Measurements from ENCODE around the gene SLC1A7.

The SLC1A7 gene

GRCh38 chr1:53092659-53093450 is 49.6 kb downstream of the SLC1A7 start:
- peaks cover 7% of the 10 kb centered on the region for H3K9me3 ChIP-seq (replicated peaks; ENCODE audit: low read length)
- peaks cover 4% of the 10 kb centered on the region for H3K27me3 ChIP-seq (ENCODE audit: control insufficient read depth, insufficient read depth, low read length)
- H3K4me1 ChIP-seq (ENCODE audit: control insufficient read depth, insufficient read depth, low read length), result no peaks in the 10 kb centered on the region
- no peaks in the 10 kb centered on the region for H3K36me3 ChIP-seq (ENCODE audit: insufficient read depth, low read length)
- H3K4me3 ChIP-seq (ENCODE audit: low read length), result no peak overlapping the region
- H3K9ac ChIP-seq (ENCODE audit: low read depth, low read length), result no peak overlapping the region
- H3K4me2 ChIP-seq (ENCODE audit: low read length), result no peak overlapping the region

DNA sequence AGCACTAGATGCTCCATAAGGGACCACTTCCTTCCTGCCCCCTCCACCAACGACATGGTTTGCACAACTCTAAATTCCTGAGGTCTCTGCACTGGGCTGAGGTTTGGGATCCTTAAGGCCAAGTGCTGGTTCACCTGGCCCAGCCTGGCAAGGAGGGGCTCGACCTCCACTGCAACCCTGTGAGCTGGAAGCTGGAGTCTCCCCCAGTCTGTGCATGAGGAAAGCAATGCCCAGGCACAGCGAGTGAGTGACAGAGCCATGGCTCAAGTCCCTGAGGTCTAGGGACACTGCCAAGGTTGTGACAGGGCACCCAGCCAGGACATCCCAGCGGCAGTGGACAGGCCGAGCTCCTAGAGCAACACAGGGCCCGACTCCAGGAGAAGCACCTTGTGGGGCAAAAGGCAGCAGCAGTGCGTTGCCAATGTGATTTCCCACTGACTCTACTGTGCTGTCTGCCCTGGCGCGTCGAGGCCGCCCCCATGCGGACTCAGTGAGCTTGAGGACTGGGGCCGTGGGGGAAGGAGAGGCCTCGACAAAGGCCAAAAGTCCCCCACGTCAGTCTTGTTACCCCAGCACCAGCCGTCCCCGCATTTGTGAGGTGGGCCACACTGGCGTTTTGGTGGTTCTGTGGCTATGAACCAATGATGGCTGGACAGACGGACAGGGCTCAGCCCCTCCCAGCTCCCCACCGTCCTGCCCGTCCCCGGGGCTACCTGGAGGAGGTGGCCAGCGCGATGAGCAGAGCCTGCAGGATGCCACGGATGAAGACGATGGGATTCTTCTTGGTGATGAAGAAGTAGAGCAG is 50.4 kb downstream of the SLC1A7 start:
- no peaks in the 10 kb centered on the region for H3K36me3 ChIP-seq (ENCODE audit: insufficient read depth, low read length)
- peaks cover 4% of the 10 kb centered on the region for H3K9me3 ChIP-seq (replicated peaks; ENCODE audit: low read length)
- no peak overlapping the region for H3K9ac ChIP-seq (ENCODE audit: low read depth, low read length)
- H3K4me3 ChIP-seq (ENCODE audit: low read length), result no peak overlapping the region
- H3K27me3 ChIP-seq (ENCODE audit: control insufficient read depth, insufficient read depth, low read length), result peaks cover 4% of the 10 kb centered on the region
- H3K4me2 ChIP-seq (ENCODE audit: low read length), result no peak overlapping the region
- H3K4me1 ChIP-seq (ENCODE audit: control insufficient read depth, insufficient read depth, low read length), result no peaks in the 10 kb centered on the region

- no peaks in the 10 kb centered on the region for H3K4me1 ChIP-seq (ENCODE audit: control insufficient read depth, insufficient read depth, low read length)
- no peak overlapping the region for H3K9ac ChIP-seq (ENCODE audit: low read depth, low read length)
- peaks cover 4% of the 10 kb centered on the region for H3K27me3 ChIP-seq (ENCODE audit: control insufficient read depth, insufficient read depth, low read length)
- no peak overlapping the region for H3K4me3 ChIP-seq (ENCODE audit: low read length)
- peaks cover 3% of the 10 kb centered on the region for H3K9me3 ChIP-seq (replicated peaks; ENCODE audit: low read length)
- no peak overlapping the region for H3K4me2 ChIP-seq (ENCODE audit: low read length)
- H3K36me3 ChIP-seq (ENCODE audit: insufficient read depth, low read length), result no peaks in the 10 kb centered on the region
Observed at GRCh38 chr1:53090227-53091147, 52.0 kb downstream of the SLC1A7 start.

GRCh38 chr1:53089478-53090226 is 52.8 kb downstream of the SLC1A7 start:
- no peaks in the 10 kb centered on the region for H3K9me3 ChIP-seq (replicated peaks; ENCODE audit: low read length)
- no peak overlapping the region for H3K9ac ChIP-seq (ENCODE audit: low read depth, low read length)
- no peak overlapping the region for H3K4me3 ChIP-seq (ENCODE audit: low read length)
- H3K36me3 ChIP-seq (ENCODE audit: insufficient read depth, low read length), result no peaks in the 10 kb centered on the region
- H3K27me3 ChIP-seq (ENCODE audit: control insufficient read depth, insufficient read depth, low read length), result peaks cover 4% of the 10 kb centered on the region
- H3K4me2 ChIP-seq (ENCODE audit: low read length), result no peak overlapping the region
- no peaks in the 10 kb centered on the region for H3K4me1 ChIP-seq (ENCODE audit: control insufficient read depth, insufficient read depth, low read length)

DNA sequence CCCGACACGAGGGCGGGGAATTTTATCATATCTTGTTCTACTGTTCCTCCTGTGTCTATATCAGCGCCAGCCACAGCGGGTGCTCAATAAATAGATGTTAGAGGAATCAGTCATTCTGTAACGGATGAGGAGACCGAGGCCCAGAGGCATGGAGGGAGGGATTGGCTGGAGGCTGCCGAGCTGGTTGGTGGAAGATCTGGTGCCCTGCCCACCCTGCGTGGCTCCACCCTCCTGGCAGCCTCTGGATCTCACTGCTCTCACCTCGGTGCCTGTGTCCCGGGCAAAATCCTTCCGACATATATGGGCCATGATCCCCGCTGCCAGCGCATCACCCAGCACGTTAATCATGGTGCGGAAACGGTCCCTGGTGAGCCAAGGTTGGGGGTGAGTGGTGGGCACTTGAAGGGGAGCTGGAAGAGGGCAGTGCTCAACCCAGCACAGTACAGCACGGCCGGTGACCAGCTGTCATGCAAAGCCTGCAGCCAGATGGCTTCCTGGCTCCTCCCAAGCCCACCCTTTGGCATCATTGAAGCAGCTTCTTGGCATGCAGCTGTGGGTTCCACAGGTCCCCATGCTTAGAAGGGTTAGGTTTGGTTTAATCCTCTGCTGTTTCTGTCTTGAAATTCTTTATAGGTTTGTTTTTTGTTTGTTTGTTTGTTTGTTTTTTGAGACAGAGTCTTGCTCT is 53.7 kb downstream of the SLC1A7 start:
- Histone ChIP-seq H3K4me2 (ENCODE audit: low read length) (no peak overlapping the region), H3K4me1 (ENCODE audit: control insufficient read depth, insufficient read depth, low read length) (no peaks in the 10 kb centered on the region), H3K4me3 (ENCODE audit: low read length) (no peak overlapping the region), H3K9me3 (replicated peaks; ENCODE audit: low read length) (no peaks in the 10 kb centered on the region), H3K9ac (ENCODE audit: low read depth, low read length) (no peak overlapping the region), H3K36me3 (ENCODE audit: insufficient read depth, low read length) (no peaks in the 10 kb centered on the region), H3K27me3 (ENCODE audit: control insufficient read depth, insufficient read depth, low read length) (peaks cover 4% of the 10 kb centered on the region)

GRCh38 chr1:53087332-53088285 is 54.8 kb downstream of the SLC1A7 start:
- no peak overlapping the region for H3K4me3 ChIP-seq (ENCODE audit: low read length)
- H3K4me2 ChIP-seq (ENCODE audit: low read length), result no peak overlapping the region
- peaks cover 5% of the 10 kb centered on the region for H3K27me3 ChIP-seq (ENCODE audit: control insufficient read depth, insufficient read depth, low read length)
- H3K4me1 ChIP-seq (ENCODE audit: control insufficient read depth, insufficient read depth, low read length), result no peaks in the 10 kb centered on the region
- no peaks in the 10 kb centered on the region for H3K36me3 ChIP-seq (ENCODE audit: insufficient read depth, low read length)
- H3K9ac ChIP-seq (ENCODE audit: low read depth, low read length), result no peak overlapping the region
- no peaks in the 10 kb centered on the region for H3K9me3 ChIP-seq (replicated peaks; ENCODE audit: low read length)

GRCh38 chr1:53086491-53087070 is 55.9 kb downstream of the SLC1A7 start:
- Histone ChIP-seq H3K4me1 (ENCODE audit: control insufficient read depth, insufficient read depth, low read length) (no peaks in the 10 kb centered on the region), H3K27me3 (ENCODE audit: control insufficient read depth, insufficient read depth, low read length) (peaks cover 14% of the 10 kb centered on the region)

GRCh38 chr1:53085405-53085804 is 57.0 kb downstream of the SLC1A7 start:
- no peaks in the 10 kb centered on the region for H3K36me3 ChIP-seq (ENCODE audit: insufficient read depth, low read length)
- H3K4me3 ChIP-seq (ENCODE audit: low read length), result no peak overlapping the region
- no peak overlapping the region for H3K9ac ChIP-seq (ENCODE audit: low read depth, low read length)
- no peaks in the 10 kb centered on the region for H3K4me1 ChIP-seq (ENCODE audit: control insufficient read depth, insufficient read depth, low read length)
- H3K27me3 ChIP-seq (ENCODE audit: control insufficient read depth, insufficient read depth, low read length), result peaks cover 13% of the 10 kb centered on the region
- H3K4me2 ChIP-seq (ENCODE audit: low read length), result no peak overlapping the region
- no peaks in the 10 kb centered on the region for H3K9me3 ChIP-seq (replicated peaks; ENCODE audit: low read length)

More at GRCh38 chr1:53086491-53087070, 55.9 kb downstream of the SLC1A7 start:
- no peaks in the 10 kb centered on the region for H3K9me3 ChIP-seq (replicated peaks; ENCODE audit: low read length)
- no peaks in the 10 kb centered on the region for H3K36me3 ChIP-seq (ENCODE audit: insufficient read depth, low read length)
- H3K4me2 ChIP-seq (ENCODE audit: low read length), result no peak overlapping the region
- no peak overlapping the region for H3K4me3 ChIP-seq (ENCODE audit: low read length)
- H3K9ac ChIP-seq (ENCODE audit: low read depth, low read length), result no peak overlapping the region

GRCh38 chr1:53084589-53084971 is 57.9 kb downstream of the SLC1A7 start:
- no peak overlapping the region for H3K4me2 ChIP-seq (ENCODE audit: low read length)
- no peak overlapping the region for H3K4me3 ChIP-seq (ENCODE audit: low read length)
- H3K36me3 ChIP-seq (ENCODE audit: insufficient read depth, low read length), result no peaks in the 10 kb centered on the region
- no peak overlapping the region for H3K9ac ChIP-seq (ENCODE audit: low read depth, low read length)
- no peaks in the 10 kb centered on the region for H3K4me1 ChIP-seq (ENCODE audit: control insufficient read depth, insufficient read depth, low read length)
- no peaks in the 10 kb centered on the region for H3K9me3 ChIP-seq (replicated peaks; ENCODE audit: low read length)
- H3K27me3 ChIP-seq (ENCODE audit: control insufficient read depth, insufficient read depth, low read length), result peaks cover 13% of the 10 kb centered on the region
